NCI-H1048 (cell line): ENCODE data around the gene FLNB.

ENCODE experiments used
- DNase-seq: peaks from one replicate; lab custom pipeline; 2025; lab: John Stamatoyannopoulos, UW

The FLNB gene

DNA sequence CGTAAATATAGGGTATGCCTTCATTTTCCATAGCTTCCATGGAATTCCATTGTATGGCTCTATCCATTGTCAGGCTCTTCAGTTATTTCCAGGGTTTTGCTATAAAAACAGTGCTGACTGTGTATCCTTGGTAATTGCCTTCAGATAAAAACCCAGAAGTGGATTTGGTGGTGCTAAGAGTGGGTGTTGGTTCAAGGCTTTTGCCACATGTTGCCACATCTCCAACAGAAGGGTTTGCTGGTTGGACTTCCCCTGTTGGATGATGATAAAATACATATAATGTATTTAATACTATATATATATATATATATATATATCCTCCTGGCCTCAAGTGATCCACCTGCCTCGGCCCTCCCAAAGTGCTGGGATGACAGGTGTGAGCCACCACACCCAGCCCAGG is 97.8 kb downstream of the FLNB start:
- DNase-seq = no peak

GRCh38 chr3:58106640-58107039 is 98.4 kb downstream of the FLNB start:
- DNase-seq = no peak

DNA sequence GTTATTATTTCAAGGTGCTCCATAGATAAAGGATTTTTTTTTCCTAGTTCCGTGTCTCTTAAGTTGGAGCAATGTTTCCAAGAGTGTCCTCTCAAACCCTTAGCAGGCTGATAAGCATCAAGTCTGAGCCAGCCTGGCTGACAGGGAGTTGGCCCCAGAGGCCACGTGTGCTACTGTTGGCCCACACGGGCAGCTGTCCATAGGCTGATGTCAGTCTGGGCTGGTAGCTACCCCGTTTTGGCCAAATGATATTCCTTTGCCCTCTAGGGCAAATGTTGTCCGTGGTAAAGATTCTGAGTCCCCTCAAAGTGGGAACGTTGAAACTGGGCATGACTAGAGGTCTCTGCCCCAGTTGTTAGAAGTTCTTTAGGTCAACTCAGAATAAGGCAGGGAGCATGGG is 99.4 kb downstream of the FLNB start:
- no peak for DNase-seq

- no peak for DNase-seq
Measured at GRCh38 chr3:58109752-58110151, 101.5 kb downstream of the FLNB start.

GRCh38 chr3:58111513-58112184 is 103.4 kb downstream of the FLNB start:
- DNase-seq = peak; percentile 57

DNA sequence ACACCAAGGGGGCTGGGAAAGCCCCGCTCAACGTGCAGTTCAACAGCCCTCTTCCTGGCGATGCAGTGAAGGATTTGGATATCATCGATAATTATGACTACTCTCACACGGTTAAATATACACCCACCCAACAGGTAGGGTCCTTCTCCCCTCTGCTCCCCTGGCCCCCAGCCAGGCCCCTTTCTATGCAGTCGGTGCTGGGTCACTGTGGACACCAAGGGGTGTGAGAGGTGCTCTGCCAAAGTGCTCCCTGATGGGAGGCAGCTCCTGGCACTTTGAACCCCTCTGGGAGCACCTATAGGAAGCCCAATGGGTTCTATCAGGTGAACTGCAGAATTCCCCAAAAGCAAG is 103.9 kb downstream of the FLNB start:
- no peak for DNase-seq

GRCh38 chr3:58115175-58115574 is 107.0 kb downstream of the FLNB start:
- DNase-seq = no peak

- no peak for DNase-seq
Measured at GRCh38 chr3:58116161-58116955, 108.1 kb downstream of the FLNB start.

DNA sequence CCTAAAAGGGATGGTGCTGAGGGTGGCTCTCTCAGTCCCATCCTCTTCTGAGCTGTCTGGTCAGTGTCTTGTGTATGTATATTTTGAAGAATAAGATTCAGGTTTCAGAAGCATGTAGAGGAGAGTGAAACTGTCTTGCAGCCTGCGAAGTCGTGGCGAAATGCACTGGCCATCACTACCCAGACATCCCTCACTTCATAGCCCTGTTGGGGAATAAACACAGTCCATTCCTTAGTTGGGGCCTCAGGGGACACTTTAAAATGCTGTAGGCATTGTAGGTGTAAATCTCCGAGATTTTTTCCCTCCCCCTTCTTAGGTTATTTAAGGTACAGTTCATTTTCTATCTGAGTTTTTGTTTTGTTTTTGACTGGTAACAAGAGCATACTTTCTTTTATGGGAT is 108.8 kb downstream of the FLNB start:
- no peak for DNase-seq

DNA sequence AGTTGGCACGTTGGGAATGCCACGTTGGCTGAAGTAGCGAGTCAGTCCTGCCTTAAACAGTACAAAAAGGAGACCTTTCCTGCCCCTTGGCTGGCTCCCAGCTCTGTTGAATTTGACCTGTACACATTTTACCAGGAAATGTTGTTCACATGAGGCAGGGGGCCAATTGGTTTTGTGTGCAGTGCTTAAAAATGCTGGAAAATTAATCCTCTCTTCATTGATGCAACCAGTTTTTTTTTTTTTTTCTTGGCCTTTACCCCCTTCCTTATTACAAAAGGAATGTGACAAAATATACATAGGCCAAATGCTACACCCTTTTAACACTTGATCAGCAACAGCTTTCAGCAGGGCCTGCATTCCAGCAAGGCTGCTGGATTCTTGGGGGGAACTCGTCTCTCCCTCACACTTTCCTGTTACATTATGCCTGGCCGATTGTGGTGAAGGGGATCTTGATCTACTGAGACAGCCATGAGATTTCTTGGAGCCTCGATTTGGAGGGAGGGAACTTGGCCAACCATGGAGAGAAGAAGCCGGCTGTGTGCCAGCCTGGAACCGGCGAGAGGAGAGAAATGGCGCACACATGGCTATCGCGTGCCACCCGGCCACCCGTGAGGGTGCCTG is 109.4 kb downstream of the FLNB start:
- no peak for DNase-seq

DNA sequence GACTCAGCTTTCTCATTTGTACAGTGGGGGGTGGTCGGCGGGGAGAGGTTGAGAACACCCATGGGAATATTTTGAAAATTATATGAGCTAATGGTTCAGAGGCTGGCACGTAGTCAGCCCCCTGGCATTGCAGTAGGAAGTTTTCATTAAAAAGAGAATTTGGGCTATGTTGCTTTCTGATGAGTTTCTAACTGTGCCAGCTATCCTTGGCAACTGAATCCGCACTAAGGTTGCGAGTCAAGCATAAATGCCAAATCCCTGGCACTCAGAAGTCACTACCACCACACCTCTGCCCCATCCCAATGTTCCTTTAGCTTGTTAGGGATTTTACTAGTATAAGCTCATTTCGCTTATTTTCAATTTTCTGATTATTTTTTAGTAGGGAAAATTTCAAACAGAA is 111.0 kb downstream of the FLNB start:
- no peak for DNase-seq

GRCh38 chr3:58120075-58120812 is 112.0 kb downstream of the FLNB start:
- no peak for DNase-seq

- no peak for DNase-seq
Measured at GRCh38 chr3:58121183-58121582, 113.0 kb downstream of the FLNB start.

DNA sequence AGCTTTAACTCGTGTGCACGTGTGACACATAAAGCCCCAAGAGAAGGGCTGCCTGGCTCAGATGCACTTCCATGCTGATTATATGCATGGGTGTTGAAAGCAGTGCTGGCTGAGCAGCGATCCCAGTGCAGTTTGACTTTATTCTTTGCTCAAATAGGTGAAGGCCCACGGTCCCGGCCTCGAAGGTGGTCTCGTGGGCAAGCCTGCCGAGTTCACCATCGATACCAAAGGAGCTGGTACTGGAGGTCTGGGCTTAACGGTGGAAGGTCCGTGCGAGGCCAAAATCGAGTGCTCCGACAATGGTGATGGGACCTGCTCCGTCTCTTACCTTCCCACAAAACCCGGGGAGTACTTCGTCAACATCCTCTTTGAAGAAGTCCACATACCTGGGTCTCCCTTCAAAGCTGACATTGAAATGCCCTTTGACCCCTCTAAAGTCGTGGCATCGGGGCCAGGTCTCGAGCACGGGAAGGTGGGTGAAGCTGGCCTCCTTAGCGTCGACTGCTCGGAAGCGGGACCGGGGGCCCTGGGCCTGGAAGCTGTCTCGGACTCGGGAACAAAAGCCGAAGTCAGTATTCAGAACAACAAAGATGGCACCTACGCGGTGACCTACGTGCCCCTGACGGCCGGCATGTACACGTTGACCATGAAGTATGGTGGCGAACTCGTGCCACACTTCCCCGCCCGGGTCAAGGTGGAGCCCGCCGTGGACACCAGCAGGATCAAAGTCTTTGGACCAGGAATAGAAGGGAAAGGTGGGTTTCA is 114.9 kb downstream of the FLNB start:
- no peak for DNase-seq

DNA sequence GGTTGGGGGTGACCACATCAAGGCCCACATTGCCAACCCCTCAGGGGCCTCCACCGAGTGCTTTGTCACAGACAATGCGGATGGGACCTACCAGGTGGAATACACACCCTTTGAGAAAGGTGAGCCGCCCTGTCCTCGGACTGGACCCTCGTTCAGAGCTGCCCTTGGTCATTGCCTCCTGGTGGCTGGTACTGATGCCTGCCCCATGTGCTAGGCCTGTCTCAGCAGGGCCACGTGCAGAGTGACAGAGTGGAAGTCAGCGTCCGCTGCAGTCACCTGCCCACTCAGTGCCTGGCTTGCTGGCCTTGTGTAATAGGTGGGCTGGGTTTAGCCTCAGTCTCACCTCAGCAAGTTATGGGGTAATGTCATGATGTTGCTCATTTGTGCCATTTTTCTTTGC is 116.2 kb downstream of the FLNB start:
- no peak for DNase-seq

GRCh38 chr3:58129041-58129770 is 121.0 kb downstream of the FLNB start:
- DNase-seq = no peak

DNA sequence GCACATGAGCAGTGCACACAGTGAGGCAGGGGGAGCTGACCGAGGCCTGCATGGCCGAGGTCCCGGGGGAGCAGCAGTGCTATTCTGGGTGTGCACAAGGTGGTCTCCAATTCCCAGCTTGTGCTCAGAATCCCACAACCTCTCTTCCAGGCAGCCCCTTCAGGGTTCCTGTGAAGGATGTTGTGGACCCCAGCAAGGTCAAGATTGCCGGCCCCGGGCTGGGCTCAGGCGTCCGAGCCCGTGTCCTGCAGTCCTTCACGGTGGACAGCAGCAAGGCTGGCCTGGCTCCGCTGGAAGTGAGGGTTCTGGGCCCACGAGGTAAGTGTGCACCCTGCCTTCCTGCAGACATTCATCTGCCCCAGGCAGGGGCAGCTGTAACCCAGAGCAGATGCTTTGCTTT is 122.4 kb downstream of the FLNB start:
- no peak for DNase-seq

- no peak for DNase-seq
Measured at GRCh38 chr3:58131101-58131825, 123.0 kb downstream of the FLNB start.

- no peak for DNase-seq
Measured at GRCh38 chr3:58132850-58133249, 124.6 kb downstream of the FLNB start.

DNA sequence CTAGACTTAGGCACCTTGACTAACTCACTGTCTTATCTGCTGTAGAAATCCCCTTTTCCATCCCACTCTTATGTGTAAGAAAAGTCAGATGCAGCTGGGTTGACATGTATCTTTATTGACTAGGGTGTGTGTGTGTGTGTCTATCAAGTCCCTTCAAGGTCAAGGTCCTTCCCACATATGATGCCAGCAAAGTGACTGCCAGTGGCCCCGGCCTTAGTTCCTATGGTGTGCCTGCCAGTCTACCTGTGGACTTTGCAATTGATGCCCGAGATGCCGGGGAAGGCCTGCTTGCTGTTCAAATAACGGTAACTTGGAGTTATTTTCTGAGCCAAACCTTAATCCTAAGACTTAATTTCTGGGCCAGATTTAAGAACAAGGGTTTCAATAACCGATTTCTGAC is 126.2 kb downstream of the FLNB start:
- DNase-seq = no peak
